Ishikawa (cell line): Measurements from ENCODE around the gene FAM120A.

Source experiments
- CEBPB ChIP-seq: IDR thresholded peaks from 2 replicates; pipeline ENCODE4 v1.6.1; 2012
- CREB1 ChIP-seq: IDR thresholded peaks from 2 replicates; pipeline ENCODE4 v1.6.1; 2012; ENCODE audit warnings: low read depth
- EGR1 ChIP-seq: IDR thresholded peaks from 2 replicates; pipeline ENCODE4 v1.6.1; 2012
- EP300 ChIP-seq: IDR thresholded peaks from 2 replicates; pipeline ENCODE4 v1.6.1; 2012; ENCODE audit warnings: borderline replicate concordance
- FOXM1 ChIP-seq: IDR thresholded peaks from 2 replicates; pipeline ENCODE4 v1.6.1; 2012; ENCODE audit warnings: low read depth, borderline replicate concordance
- NFIC ChIP-seq: IDR thresholded peaks from 2 replicates; pipeline ENCODE4 v1.6.1; 2012
- RAD21 ChIP-seq: IDR thresholded peaks from 2 replicates; pipeline ENCODE4 v1.6.1; 2012; ENCODE audit warnings: low read depth
- TAF1 ChIP-seq: IDR thresholded peaks from 2 replicates; pipeline ENCODE4 v1.6.1; 2012; ENCODE audit warnings: low read depth, mild to moderate bottlenecking
- TCF12 ChIP-seq: IDR thresholded peaks from 2 replicates; pipeline ENCODE4 v1.6.1; 2012; ENCODE audit warnings: low read depth
- TEAD4 ChIP-seq: IDR thresholded peaks from 2 replicates; pipeline ENCODE4 v1.6.1; 2012
- YY1 ChIP-seq: IDR thresholded peaks from 2 replicates; pipeline ENCODE4 v1.6.1; 2012; ENCODE audit warnings: low read depth
- ZBTB7A ChIP-seq: IDR thresholded peaks from 2 replicates; pipeline ENCODE4 v1.6.1; 2012; ENCODE audit warnings: low read depth
- TF ChIP-seq, protein P1 (sequence below): IDR thresholded peaks from 2 replicates; pipeline ENCODE4 v1.6.1; 2012
- TF ChIP-seq, protein P2 (sequence below): IDR thresholded peaks from 2 replicates; pipeline ENCODE4 v1.6.1; 2012
- TF ChIP-seq, protein P3 (sequence below): IDR thresholded peaks from 2 replicates; pipeline ENCODE4 v1.6.1; 2012; ENCODE audit warnings: low read depth, mild to moderate bottlenecking

FAM120A gene

DNA sequence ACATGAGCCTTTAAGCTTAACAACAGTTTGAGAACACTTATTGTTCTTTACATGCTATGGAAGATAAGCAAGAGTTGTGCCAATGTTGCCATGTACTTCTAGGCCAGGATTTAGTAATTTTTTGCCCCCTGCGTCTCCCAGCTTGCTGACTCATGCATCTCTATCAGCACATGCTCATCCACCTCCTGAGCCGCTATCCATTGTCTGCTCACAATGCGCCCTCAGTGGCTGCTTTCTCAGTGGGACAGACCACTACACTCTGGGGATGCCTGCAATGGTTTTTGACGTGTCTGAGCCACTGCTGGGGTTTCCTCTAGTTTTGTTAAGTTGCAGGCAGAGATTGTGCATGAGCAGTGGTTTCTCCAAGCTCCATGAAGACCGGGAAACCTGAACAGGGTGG lies 74.0 kb downstream of the FAM120A start:
- TF ChIP-seq TAF1 (no peak), YY1 (no peak)

DNA sequence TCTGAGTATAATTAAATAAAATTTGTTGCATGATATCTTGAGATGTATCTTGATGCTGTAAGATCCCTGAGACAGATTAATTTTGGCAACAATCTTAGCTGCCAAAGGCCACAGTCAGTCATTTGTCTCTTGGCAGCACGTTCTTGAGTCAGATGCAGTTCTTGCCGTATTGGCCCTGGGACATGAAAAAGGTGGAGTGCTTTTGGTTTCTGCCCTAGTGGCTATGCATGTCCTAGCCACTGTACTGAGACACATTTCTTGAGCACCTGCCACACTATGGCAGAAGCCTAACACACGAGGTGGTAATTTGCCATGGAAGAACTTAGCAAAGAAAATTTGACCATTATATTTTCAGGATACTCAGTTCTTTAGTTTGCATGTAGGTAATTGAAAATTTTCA lies 79.9 kb downstream of the FAM120A start:
- no peak for TF ChIP-seq EGR1
- TF ChIP-seq CEBPB: no peak
- no peak for TF ChIP-seq EP300

DNA sequence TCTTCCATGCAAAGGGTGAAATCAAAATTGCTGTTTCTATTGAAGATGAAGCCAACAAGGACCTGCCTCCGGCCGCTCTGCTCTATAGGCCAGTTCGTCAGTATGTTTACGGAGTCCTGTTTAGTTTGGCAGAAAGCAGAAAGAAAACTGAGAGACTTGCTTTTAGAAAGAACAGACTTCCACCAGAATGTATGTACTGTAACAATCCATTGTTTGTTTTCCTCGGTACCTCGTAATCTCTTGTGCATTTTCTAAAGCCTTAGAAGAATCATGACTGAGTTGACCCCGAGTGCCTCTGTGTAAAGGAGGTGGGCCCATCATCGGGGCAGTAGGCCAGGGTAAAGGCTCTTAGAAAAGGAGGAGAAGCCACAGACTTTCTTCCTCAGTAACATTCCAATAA lies 80.7 kb downstream of the FAM120A start:
- no peak for TF ChIP-seq EP300
- no peak for TF ChIP-seq CEBPB
- no peak for TF ChIP-seq FOXM1
- TF ChIP-seq, protein P1, sequence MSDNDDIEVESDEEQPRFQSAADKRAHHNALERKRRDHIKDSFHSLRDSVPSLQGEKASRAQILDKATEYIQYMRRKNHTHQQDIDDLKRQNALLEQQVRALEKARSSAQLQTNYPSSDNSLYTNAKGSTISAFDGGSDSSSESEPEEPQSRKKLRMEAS: no peak
- no peak for TF ChIP-seq TAF1
- TF ChIP-seq, protein P2, sequence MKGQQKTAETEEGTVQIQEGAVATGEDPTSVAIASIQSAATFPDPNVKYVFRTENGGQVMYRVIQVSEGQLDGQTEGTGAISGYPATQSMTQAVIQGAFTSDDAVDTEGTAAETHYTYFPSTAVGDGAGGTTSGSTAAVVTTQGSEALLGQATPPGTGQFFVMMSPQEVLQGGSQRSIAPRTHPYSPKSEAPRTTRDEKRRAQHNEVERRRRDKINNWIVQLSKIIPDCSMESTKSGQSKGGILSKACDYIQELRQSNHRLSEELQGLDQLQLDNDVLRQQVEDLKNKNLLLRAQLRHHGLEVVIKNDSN: no peak
- TF ChIP-seq RAD21: no peak
- TF ChIP-seq TEAD4: no peak
- no peak for TF ChIP-seq YY1

DNA sequence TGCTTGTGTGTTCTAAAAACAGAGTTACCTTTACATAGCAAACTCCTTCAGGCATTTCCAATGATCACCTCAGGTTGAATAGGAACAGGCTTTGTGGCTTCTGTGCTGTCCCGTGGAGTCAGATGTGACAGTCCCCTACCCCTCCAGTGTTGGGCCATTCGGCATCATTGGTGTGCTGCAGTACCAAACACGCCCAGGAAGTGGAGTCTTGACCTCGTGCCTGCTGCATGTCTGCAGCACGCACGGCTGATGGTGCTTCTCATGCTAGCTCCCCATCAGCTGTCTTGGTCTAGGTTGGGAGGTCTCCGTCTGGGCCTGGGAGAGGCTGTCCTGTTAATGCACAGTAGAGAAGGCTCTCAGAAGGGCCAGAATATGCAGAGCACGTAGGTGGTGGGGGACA lies 82.4 kb downstream of the FAM120A start:
- TF ChIP-seq FOXM1 (no peak), EGR1 (no peak), CREB1 (no peak)
- TF ChIP-seq, protein P1: no peak
- TF ChIP-seq, protein P3, sequence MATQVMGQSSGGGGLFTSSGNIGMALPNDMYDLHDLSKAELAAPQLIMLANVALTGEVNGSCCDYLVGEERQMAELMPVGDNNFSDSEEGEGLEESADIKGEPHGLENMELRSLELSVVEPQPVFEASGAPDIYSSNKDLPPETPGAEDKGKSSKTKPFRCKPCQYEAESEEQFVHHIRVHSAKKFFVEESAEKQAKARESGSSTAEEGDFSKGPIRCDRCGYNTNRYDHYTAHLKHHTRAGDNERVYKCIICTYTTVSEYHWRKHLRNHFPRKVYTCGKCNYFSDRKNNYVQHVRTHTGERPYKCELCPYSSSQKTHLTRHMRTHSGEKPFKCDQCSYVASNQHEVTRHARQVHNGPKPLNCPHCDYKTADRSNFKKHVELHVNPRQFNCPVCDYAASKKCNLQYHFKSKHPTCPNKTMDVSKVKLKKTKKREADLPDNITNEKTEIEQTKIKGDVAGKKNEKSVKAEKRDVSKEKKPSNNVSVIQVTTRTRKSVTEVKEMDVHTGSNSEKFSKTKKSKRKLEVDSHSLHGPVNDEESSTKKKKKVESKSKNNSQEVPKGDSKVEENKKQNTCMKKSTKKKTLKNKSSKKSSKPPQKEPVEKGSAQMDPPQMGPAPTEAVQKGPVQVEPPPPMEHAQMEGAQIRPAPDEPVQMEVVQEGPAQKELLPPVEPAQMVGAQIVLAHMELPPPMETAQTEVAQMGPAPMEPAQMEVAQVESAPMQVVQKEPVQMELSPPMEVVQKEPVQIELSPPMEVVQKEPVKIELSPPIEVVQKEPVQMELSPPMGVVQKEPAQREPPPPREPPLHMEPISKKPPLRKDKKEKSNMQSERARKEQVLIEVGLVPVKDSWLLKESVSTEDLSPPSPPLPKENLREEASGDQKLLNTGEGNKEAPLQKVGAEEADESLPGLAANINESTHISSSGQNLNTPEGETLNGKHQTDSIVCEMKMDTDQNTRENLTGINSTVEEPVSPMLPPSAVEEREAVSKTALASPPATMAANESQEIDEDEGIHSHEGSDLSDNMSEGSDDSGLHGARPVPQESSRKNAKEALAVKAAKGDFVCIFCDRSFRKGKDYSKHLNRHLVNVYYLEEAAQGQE: no peak

DNA sequence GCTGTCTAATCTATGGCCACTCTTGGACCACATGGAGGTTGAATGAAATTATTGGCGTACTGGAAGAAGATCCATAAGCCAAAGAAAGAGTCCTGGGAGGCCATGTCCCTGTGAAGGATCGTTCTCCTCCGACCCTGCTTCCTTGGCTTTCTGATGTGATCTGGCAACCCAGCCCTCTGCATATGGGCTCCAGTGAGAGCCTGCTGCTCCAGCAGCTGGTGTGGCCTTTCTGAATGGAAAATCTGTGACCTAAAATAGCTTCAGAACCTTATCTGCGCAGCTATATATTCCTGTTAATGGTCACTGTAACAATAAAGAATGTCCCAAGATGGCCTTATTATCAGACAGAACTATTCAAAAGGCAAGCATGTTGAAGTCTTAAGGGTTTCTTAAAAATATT lies 84.7 kb downstream of the FAM120A start:
- no peak for TF ChIP-seq FOXM1
- TF ChIP-seq CREB1: no peak
- TF ChIP-seq, protein P3: no peak
- TF ChIP-seq TEAD4: no peak
- TF ChIP-seq EGR1: no peak
- no peak for TF ChIP-seq RAD21
- TF ChIP-seq, protein P2: no peak
- no peak for TF ChIP-seq ZBTB7A
- TF ChIP-seq, protein P1: no peak
- TF ChIP-seq NFIC: no peak
- TF ChIP-seq CEBPB: no peak
- TF ChIP-seq YY1: no peak
- TF ChIP-seq TAF1: no peak
- TF ChIP-seq TCF12: no peak
- TF ChIP-seq EP300: no peak

DNA sequence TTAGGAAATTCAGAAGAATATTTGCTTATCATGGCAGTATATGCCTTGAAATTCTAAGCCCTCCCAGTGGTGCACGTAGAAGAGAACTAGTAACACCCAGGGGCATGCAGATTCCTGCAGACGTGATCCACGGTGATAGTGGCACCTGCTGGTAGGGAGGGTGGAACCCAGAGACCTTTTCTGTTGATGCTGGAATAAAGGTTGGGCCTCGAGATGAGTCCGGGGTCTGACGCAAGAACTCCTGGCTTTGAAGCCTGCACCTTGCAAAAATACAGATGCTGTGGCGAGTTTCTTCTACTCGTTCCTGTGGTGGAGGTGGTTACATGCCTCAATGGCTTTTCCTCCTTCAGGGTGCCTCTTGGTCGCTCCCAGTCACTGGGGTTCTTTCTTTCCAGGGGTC lies 85.4 kb downstream of the FAM120A start:
- TF ChIP-seq CREB1 (no peak), YY1 (no peak), CEBPB (no peak), FOXM1 (no peak), ZBTB7A (no peak), EP300 (no peak), TCF12 (no peak), EGR1 (no peak), RAD21 (no peak), NFIC (no peak), TEAD4 (no peak), TAF1 (no peak)
- TF ChIP-seq, protein P1: no peak
- TF ChIP-seq, protein P2: no peak
- TF ChIP-seq, protein P3: no peak
